LoVo (cell line): ENCODE data around the gene TMEM139.
"Not testable (repeated sequence)": the region's sequence is repeated elsewhere in the genome, so short reads cannot be mapped to it uniquely, and the experiment has no call there.

Experiments
- DNase-seq: peaks from one replicate; pipeline ENCODE4 v3.0.0-alpha.2; 2016; ENCODE audit warnings: low spot score

Gene TMEM139

GRCh38 chr7:143289421-143289820 is 4.7 kb downstream of the TMEM139 start:
- DNase-seq = no peak

GRCh38 chr7:143289888-143290287 is 5.1 kb downstream of the TMEM139 start:
- DNase-seq = not testable (repeated sequence)

GRCh38 chr7:143290293-143290692 is 5.5 kb downstream of the TMEM139 start:
- no peak for DNase-seq

- DNase-seq = no peak
These were observed 8.1 kb downstream of the TMEM139 start for GRCh38 chr7:143292876-143293275.

GRCh38 chr7:143295870-143296269 is 11.1 kb downstream of the TMEM139 start:
- no peak for DNase-seq

GRCh38 chr7:143296686-143297085 is 11.9 kb downstream of the TMEM139 start:
- no peak for DNase-seq

GRCh38 chr7:143299346-143299745 is 14.6 kb downstream of the TMEM139 start:
- no peak for DNase-seq

GRCh38 chr7:143299840-143300239 is 15.1 kb downstream of the TMEM139 start:
- peak; percentile 47 for DNase-seq

- no peak for DNase-seq
These were observed 16.5 kb downstream of the TMEM139 start for GRCh38 chr7:143300959-143301935.

GRCh38 chr7:143303733-143304132 is 19.0 kb downstream of the TMEM139 start:
- DNase-seq = no peak

GRCh38 chr7:143304938-143305337 is 20.2 kb downstream of the TMEM139 start:
- DNase-seq = no peak

- peak; percentile 49 for DNase-seq
These were observed 20.8 kb downstream of the TMEM139 start for GRCh38 chr7:143305423-143306070.

- DNase-seq = no peak
These were observed 23.9 kb downstream of the TMEM139 start for GRCh38 chr7:143308632-143309031.

GRCh38 chr7:143314127-143314526 is 29.4 kb downstream of the TMEM139 start:
- no peak for DNase-seq

GRCh38 chr7:143315776-143316175 is 31.0 kb downstream of the TMEM139 start, which contains the start of gene CLCN1:
Gene CLCN1, plus strand, starts transcription at chr7:143316111. Its CDS starts 102 bp downstream, at chr7:143316213.
- no peak for DNase-seq

GRCh38 chr7:143316492-143316891 is 31.7 kb downstream of the TMEM139 start:
- DNase-seq = no peak

- no peak for DNase-seq
These were observed 33.9 kb downstream of the TMEM139 start for GRCh38 chr7:143318661-143319060.

GRCh38 chr7:143320620-143321019 is 35.9 kb downstream of the TMEM139 start:
- DNase-seq = no peak

GRCh38 chr7:143321242-143321641 is 36.5 kb downstream of the TMEM139 start:
- no peak for DNase-seq

GRCh38 chr7:143321734-143322133 is 37.0 kb downstream of the TMEM139 start:
- DNase-seq = no peak

GRCh38 chr7:143322760-143323633 is 38.2 kb downstream of the TMEM139 start:
- DNase-seq = no peak

- no peak for DNase-seq
These were observed 38.9 kb downstream of the TMEM139 start for GRCh38 chr7:143323653-143324052.
